DOHH2 (cell line): Measurements from ENCODE around the gene ZNF346.

Experiments
- H3F3A ChIP-seq: fragments of 200-600 bp; sonication (generic), shearing (Covaris generic); 2 replicates; pipeline ENCODE4 v1.6.0; 2016; ENCODE audit warnings: antibody characterized with exemption, mild to moderate bottlenecking; ENCODE audit not compliant: control insufficient read depth, insufficient read depth
- H3K27ac ChIP-seq: fragments of 200-600 bp; sonication (generic); 2 replicates; pipeline ENCODE4 v1.5.1; 2014; ENCODE audit warnings: low read depth, mild to moderate bottlenecking, low read length, moderate library complexity
- H3K27me3 ChIP-seq: fragments of 200-600 bp; sonication (generic); 2 replicates; pipeline ENCODE4 v1.6.1; 2014; ENCODE audit warnings: mild to moderate bottlenecking, low read length, mixed read lengths; ENCODE audit not compliant: control insufficient read depth
- H3K36me3 ChIP-seq: fragments of 200-600 bp; sonication (generic); 2 replicates; pipeline ENCODE4 v1.6.1; 2014; ENCODE audit warnings: mild to moderate bottlenecking, low read length, moderate library complexity, mixed read lengths; ENCODE audit not compliant: control insufficient read depth
- H3K4me1 ChIP-seq: fragments of 200-600 bp; sonication (generic); 2 replicates; pipeline ENCODE4 v1.6.1; 2014; ENCODE audit warnings: mild to moderate bottlenecking, low read length, mixed read lengths; ENCODE audit not compliant: control insufficient read depth
- H3K4me2 ChIP-seq: fragments of 200-600 bp; sonication (generic); 2 replicates; pipeline ENCODE4 v1.6.0; 2014; ENCODE audit warnings: mild to moderate bottlenecking, low read length, moderate library complexity
- H3K4me3 ChIP-seq: fragments of 200-600 bp; sonication (generic); 2 replicates; pipeline ENCODE4 v1.5.1; 2014; ENCODE audit warnings: mild to moderate bottlenecking, low read length, mixed read lengths
- H3K79me2 ChIP-seq: fragments of 200-600 bp; sonication (generic); 2 replicates; pipeline ENCODE4 v1.6.1; 2014; ENCODE audit warnings: mild to moderate bottlenecking, low read length, mixed read lengths; ENCODE audit not compliant: control insufficient read depth
- H3K9me2 ChIP-seq: fragments of 200-600 bp; sonication (generic); replicated peaks from 2 replicates; pipeline ENCODE4 v1.6.1; 2014; ENCODE audit warnings: mild to moderate bottlenecking, low read length, mixed read lengths; ENCODE audit not compliant: control insufficient read depth
- H3K9me3 ChIP-seq: fragments of 200-600 bp; sonication (generic); 2 replicates; pipeline ENCODE4 v1.6.1; 2014; ENCODE audit warnings: antibody characterized with exemption, low read length, mixed read lengths; ENCODE audit not compliant: control insufficient read depth, insufficient read depth
- H4K20me1 ChIP-seq: fragments of 200-600 bp; sonication (generic); 2 replicates; pipeline ENCODE4 v1.6.0; 2014; ENCODE audit warnings: low read depth, mild to moderate bottlenecking, antibody characterized with exemption, low read length, moderate library complexity; ENCODE audit not compliant: control insufficient read depth, insufficient read depth
- CTCF ChIP-seq: fragments of 200-600 bp; sonication (generic); IDR thresholded peaks from one replicate; pipeline ENCODE4 v1.5.1; 2014; ENCODE audit warnings: antibody characterized with exemption, mild to moderate bottlenecking, low read depth, low read length; ENCODE audit not compliant: poor library complexity, severe bottlenecking
- EZH2phosphoT487 ChIP-seq: fragments of 200-600 bp; sonication (generic); IDR thresholded peaks from 2 replicates; pipeline ENCODE4 v1.6.1; 2017; ENCODE audit warnings: borderline replicate concordance, mild to moderate bottlenecking, antibody characterized with exemption, low read length, moderate library complexity, mixed read lengths

ZNF346 gene

GRCh38 chr5:177117441-177118045 lies 95.0 kb downstream of the ZNF346 start:
- Histone ChIP-seq H3K9me3 (no peaks in the 10 kb centered on the region), H3K27me3 (no peaks in the 10 kb centered on the region), H3K79me2 (no peaks in the 10 kb centered on the region), H3K4me1 (peaks cover 16% of the 10 kb centered on the region), H4K20me1 (no peaks in the 10 kb centered on the region), H3K27ac (no peak overlapping the region), H3F3A (peaks cover 3% of the 10 kb centered on the region; the same call in 1 of the 2 replicates), H3K9me2 (no peaks in the 10 kb centered on the region), H3K36me3 (no peaks in the 10 kb centered on the region), H3K4me3 (no peak overlapping the region), H3K4me2 (no peak overlapping the region)
- no peak for TF ChIP-seq CTCF
- TF ChIP-seq EZH2phosphoT487: no peak

GRCh38 chr5:177122566-177122965 lies 100.1 kb downstream of the ZNF346 start:
- peak overlapping the region; percentile 80; the same call in 1 of the 2 replicates for H3K27ac ChIP-seq
- no peak overlapping the region for H3K4me2 ChIP-seq
- H3K36me3 ChIP-seq: no peaks in the 10 kb centered on the region
- no peaks in the 10 kb centered on the region for H4K20me1 ChIP-seq
- TF ChIP-seq EZH2phosphoT487 (no peak), CTCF (no peak)
- peaks cover 37% of the 10 kb centered on the region for H3K4me1 ChIP-seq
- peaks cover 20% of the 10 kb centered on the region for H3F3A ChIP-seq
- H3K9me3 ChIP-seq: no peaks in the 10 kb centered on the region
- no peaks in the 10 kb centered on the region for H3K27me3 ChIP-seq
- no peaks in the 10 kb centered on the region for H3K9me2 ChIP-seq
- H3K79me2 ChIP-seq: no peaks in the 10 kb centered on the region
- H3K4me3 ChIP-seq: no peak overlapping the region

GRCh38 chr5:177123789-177124485 lies 101.4 kb downstream of the ZNF346 start:
- Histone ChIP-seq H3K79me2 (no peaks in the 10 kb centered on the region), H3K27ac (peak overlapping the region; percentile 80), H3K4me1 (peaks cover 50% of the 10 kb centered on the region), H3K27me3 (no peaks in the 10 kb centered on the region), H3K9me3 (no peaks in the 10 kb centered on the region), H3F3A (peaks cover 17% of the 10 kb centered on the region), H3K36me3 (no peaks in the 10 kb centered on the region), H3K9me2 (no peaks in the 10 kb centered on the region), H4K20me1 (no peaks in the 10 kb centered on the region), H3K4me3 (peak overlapping the region; percentile 53), H3K4me2 (peak overlapping the region; percentile 61)
- TF ChIP-seq CTCF (no peak), EZH2phosphoT487 (no peak)
